Spleen (tissue), 11 donors: ENCODE results near the gene VPS25. TPM values are rescaled to one million over a fixed set of nuclear protein-coding genes. Genes with fewer than 3 reads are reported as not detected.

ENCODE experiments used
- DNase-seq: peaks from one replicate; pipeline ENCODE4 v3.0.0-alpha.2; 2020
- H3K27ac ChIP-seq, 8 donors: fragments of 200-600 bp; sonication (generic) in 7 of 8; 1 replicate in 4 of 8; 2 replicates in 4 of 8; pipeline versions ENCODE4 v1.5.0 to v1.8.0; 2016 to 2021; ENCODE audit warnings: inconsistent platforms in 4 of 8, mild to moderate bottlenecking in 4 of 8, moderate library complexity in 1 of 8
- H3K27me3 ChIP-seq, 7 donors: fragments of 200-600 bp; sonication (generic) in 6 of 7; replicated peaks in 1 of 7; 1 replicate in 4 of 7; 2 replicates in 3 of 7; pipeline versions ENCODE4 v1.5.0 to v1.8.0; 2016 to 2021; ENCODE audit warnings: inconsistent platforms in 3 of 7, mild to moderate bottlenecking in 1 of 7
- H3K36me3 ChIP-seq, 6 donors: fragments of 200-600 bp; sonication (generic) in 5 of 6; 1 replicate in 4 of 6; 2 replicates in 2 of 6; pipeline versions ENCODE4 v1.5.0 to v1.8.0; 2016 to 2021; ENCODE audit warnings: inconsistent platforms in 2 of 6
- H3K4me1 ChIP-seq, 6 donors: fragments of 200-600 bp; sonication (generic) in 5 of 6; 1 replicate in 3 of 6; 2 replicates in 3 of 6; pipeline versions ENCODE4 v1.5.0 to v1.8.0; 2016 to 2021; ENCODE audit warnings: inconsistent platforms in 3 of 6
- H3K4me3 ChIP-seq, 8 donors: fragments of 200-600 bp; sonication (generic) in 7 of 8; 1 replicate in 4 of 8; 2 replicates in 4 of 8; pipeline versions ENCODE4 v1.5.0 to v1.8.0; 2016 to 2021; ENCODE audit warnings: inconsistent platforms in 4 of 8, mild to moderate bottlenecking in 4 of 8, moderate library complexity in 2 of 8
- H3K9me3 ChIP-seq, 8 donors: fragments of 200-600 bp; sonication (generic) in 7 of 8; 1 replicate in 4 of 8; 2 replicates in 4 of 8; pipeline versions ENCODE4 v1.5.0 to v1.8.0; 2016 to 2021; ENCODE audit warnings: inconsistent platforms in 4 of 8
- CTCF ChIP-seq, 11 experiments: fragments of 200-600 bp in 7 of 11; fragments of 450-650 bp in 4 of 11; sonication (generic) in 4 of 11; IDR thresholded peaks in 8 of 11; conservative IDR thresholded peaks in 3 of 11; 1 replicate in 7 of 11; 2 replicates in 4 of 11; pipeline versions ENCODE4 v1.4.0 to v1.8.0; 2016 to 2021; ENCODE audit warnings: antibody characterized with exemption in 11 of 11, inconsistent platforms in 4 of 11, mild to moderate bottlenecking in 1 of 11
- POLR2A ChIP-seq, 3 donors: fragments of 450-650 bp; IDR thresholded peaks; one replicate each; pipeline ENCODE4 v1.5.1; 2017; ENCODE audit warnings: antibody characterized with exemption in 3 of 3, mild to moderate bottlenecking in 1 of 3
- POLR2AphosphoS5 ChIP-seq, 3 donors: sonication (generic); formaldehyde crosslinking; IDR thresholded peaks; one replicate each; pipeline ENCODE4 v1.5.1; 2017; ENCODE audit warnings: antibody characterized with exemption in 3 of 3
- WGBS, 5 donors: extraction: QIAGEN DNeasy Blood & Tissue Kit in 3 of 5; methylation state at CpG; one replicate each; pipeline versions ENCODE4 v1.1.5 to v1.1.7; 2013 to 2018; 5-methylcytosine and 5-hydroxymethylcytosine counted together
- intact Hi-C: fragments of 100-400 bp; cut with DNase I; formaldehyde crosslinking; loops from one replicate; pipeline ENCODE4 v1.15.0; 2023; ENCODE audit warnings: low total_unique reads
- polyA plus RNA-seq, 3 donors: library from polyadenylated mRNA; stranded (reverse); fragments of 200-250 nt; gene quantifications; one replicate each; pipeline ENCODE4 v1.2.1, GENCODE V29; 2013
- total RNA-seq, 7 donors: library from RNA; depleted of rRNA in 3 of 7; stranded (reverse); fragments of >200 nt in 3 of 7; fragmentation: NEBNext Ultra II Directional in 4 of 7; extraction: Animal tissue kit (Norgen Biotek cat#: 25700) in 4 of 7; gene quantifications; one replicate each; pipeline versions ENCODE4 v1.1.0 to v1.2.1, GENCODE V29; 2016 to 2021
- donor health status: healthy with polysubstance abuse.
- donor health status: DM: no; HTN: no; CAD: no; lungs with moderate emphysema.
- donor health status: DM: no; HTN: no; CAD: no.
- donor health status: Bipolar disorder and iron deficiency.
- donor health status: healthy.
- donor health status: DM: no; HTN: no; CAD: no.
- donor health status: DM: yes; HTN: yes; CAD: no.

The VPS25 gene
- total and polyA plus RNA-seq, 10 donors, result 29.6 to 47.7 (median 35.0) TPM

- DNase-seq, result peak; percentile 18
- TF ChIP-seq CTCF (IDR thresholded peaks at IDR 0.05 in 8 of 11, conservative IDR thresholded peaks at IDR 0.05 in 3 of 11), result no peak
- no peak for TF ChIP-seq POLR2AphosphoS5 (IDR thresholded peaks at IDR 0.05)
- no peak for TF ChIP-seq POLR2A (IDR thresholded peaks at IDR 0.05)
- Histone ChIP-seq H3K36me3 (peaks cover 3 to 59% (median 47%) of the 10 kb centered on the region in 6 donors), H3K27me3 (peaks cover 0 to 48% (median 42%) of the 10 kb centered on the region in 7 donors), H3K9me3 (no peaks in the 10 kb centered on the region), H3K4me3 (no peak overlapping the region), H3K4me1 (peaks cover 8 to 62% (median 36%) of the 10 kb centered on the region in 6 donors), H3K27ac (no peak overlapping the region)
- 71 to 91% (median 79%) methylated on average over 3 of the region's 3 CpGs for WGBS, 5 donors
- intact Hi-C loops, result no loop called here
These were observed 6.2 kb downstream of the VPS25 start for GRCh38 chr17:42779304-42779935.

GRCh38 chr17:42779936-42780850 lies 6.9 kb downstream of the VPS25 start, which contains the start of gene WNK4:
WNK4 (plus strand) TSS chr17:42780610; CDS start chr17:42780699, 89 bp downstream.
- Histone ChIP-seq H3K4me3 (peak within 1 kb of the TSS in 5 of 8 donors; percentile 2 to 57 (median 24)), H3K27me3 (peaks cover 0 to 56% (median 49%) of the 10 kb centered on the region in 7 donors), H3K4me1 (peaks cover 8 to 62% (median 39%) of the 10 kb centered on the region in 6 donors), H3K36me3 (peaks cover 3 to 52% (median 47%) of the 10 kb centered on the region in 6 donors), H3K9me3 (no peaks in the 10 kb centered on the region), H3K27ac (no peak within 1 kb of the TSS)
- WGBS, 5 donors, result 11 to 25% (median 17%) methylated on average over 33 to 65 of the region's 65 CpGs
- DNase-seq, result peak; percentile 65
- TF ChIP-seq POLR2AphosphoS5 (IDR thresholded peaks at IDR 0.05), result peak in 1 of 3 donors; percentile 18
- TF ChIP-seq CTCF (IDR thresholded peaks at IDR 0.05 in 8 of 11, conservative IDR thresholded peaks at IDR 0.05 in 3 of 11), result no peak
- intact Hi-C loops, result no loop called here

GRCh38 chr17:42780851-42781638 lies 7.8 kb downstream of the VPS25 start:
- intact Hi-C loops, result no loop called here
- H3K9me3 ChIP-seq, result no peaks in the 10 kb centered on the region
- H3K27me3 ChIP-seq, result peaks cover 0 to 64% (median 55%) of the 10 kb centered on the region in 7 donors
- peaks cover 3 to 43% (median 38%) of the 10 kb centered on the region in 6 donors for H3K36me3 ChIP-seq
- H3K27ac ChIP-seq, result no peak overlapping the region
- WGBS, 5 donors, result 7 to 12% (median 8%) methylated on average over 34 to 39 of the region's 39 CpGs
- peaks cover 8 to 61% (median 37%) of the 10 kb centered on the region in 6 donors for H3K4me1 ChIP-seq
- peak; percentile 69 for DNase-seq
- peak overlapping the region in 5 of 8 donors; percentile 2 to 57 (median 24) for H3K4me3 ChIP-seq
- TF ChIP-seq POLR2AphosphoS5 (IDR thresholded peaks at IDR 0.05) (peak in 2 of 3 donors; percentile 21 to 72), POLR2A (IDR thresholded peaks at IDR 0.05) (no peak), CTCF (IDR thresholded peaks at IDR 0.05 in 8 of 11, conservative IDR thresholded peaks at IDR 0.05 in 3 of 11) (no peak)
